HG03064 (cell line): ENCODE data around the gene EEF1AKMT4.
A peak's percentile ranks its signal among the peaks of the same experiment; 100 is the strongest.

Experiments used
- ATAC-seq: cut with Tn5 transposase; IDR thresholded peaks from one replicate; pipeline ENCODE4 v1.9.1; 2021; ENCODE audit warnings: low read depth; ENCODE audit not compliant: unreplicated experiment

The EEF1AKMT4 gene

DNA sequence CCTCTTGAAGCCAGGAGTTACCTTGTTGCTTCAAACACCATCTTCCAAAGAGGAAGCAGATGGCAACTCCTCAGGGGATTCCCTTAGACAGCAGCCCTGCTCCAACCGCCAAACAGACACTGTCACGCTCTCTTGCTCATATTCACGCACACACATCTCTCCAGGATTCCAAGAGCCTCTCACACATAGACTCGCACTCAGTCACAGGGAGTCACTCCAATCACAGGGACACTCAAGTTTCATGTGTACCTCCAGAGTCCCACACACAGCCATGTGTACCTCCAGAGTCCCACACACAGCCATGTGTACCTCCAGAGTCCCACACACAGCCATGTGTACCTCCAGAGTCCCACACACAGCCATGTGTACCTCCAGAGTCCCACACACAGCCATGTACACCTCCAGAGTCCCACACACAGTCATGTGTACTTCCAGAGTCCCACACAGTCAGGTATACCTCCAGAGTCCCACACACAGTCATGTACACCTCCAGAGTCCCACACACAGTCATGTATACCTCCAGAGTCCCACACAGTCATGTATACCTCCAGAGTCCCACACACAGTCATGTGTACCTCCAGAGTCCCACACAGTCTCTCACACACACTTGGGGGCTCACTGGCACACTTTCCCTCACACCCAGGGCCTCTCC lies 14.0 kb upstream of the EEF1AKMT4 start:
- ATAC-seq = no peak

GRCh38 chr3:184236033-184236410 lies 13.4 kb upstream of the EEF1AKMT4 start:
- ATAC-seq = no peak

GRCh38 chr3:184236636-184237035 lies 12.8 kb upstream of the EEF1AKMT4 start:
- no peak for ATAC-seq

DNA sequence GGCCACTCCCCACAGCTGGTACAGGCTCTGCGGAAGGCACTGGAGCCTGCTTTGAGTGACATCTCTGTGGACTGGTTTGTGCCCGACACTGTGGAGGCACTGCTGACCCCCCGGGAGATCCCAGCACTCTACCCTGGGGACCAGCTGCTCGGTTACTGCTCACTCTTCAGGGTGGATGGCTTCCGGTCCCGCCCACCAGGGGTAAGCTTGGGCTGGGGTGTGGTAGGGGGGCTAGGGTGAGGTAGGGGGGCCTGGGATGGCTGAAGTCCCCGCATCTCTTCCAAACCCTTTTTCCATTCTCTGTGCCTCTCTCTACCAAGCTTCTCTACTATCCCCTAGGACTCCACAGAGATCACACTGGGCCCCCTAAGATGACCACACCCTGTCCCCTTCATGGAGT lies 12.3 kb upstream of the EEF1AKMT4 start:
- no peak for ATAC-seq

GRCh38 chr3:184237807-184238206 lies 11.7 kb upstream of the EEF1AKMT4 start:
- no peak for ATAC-seq

DNA sequence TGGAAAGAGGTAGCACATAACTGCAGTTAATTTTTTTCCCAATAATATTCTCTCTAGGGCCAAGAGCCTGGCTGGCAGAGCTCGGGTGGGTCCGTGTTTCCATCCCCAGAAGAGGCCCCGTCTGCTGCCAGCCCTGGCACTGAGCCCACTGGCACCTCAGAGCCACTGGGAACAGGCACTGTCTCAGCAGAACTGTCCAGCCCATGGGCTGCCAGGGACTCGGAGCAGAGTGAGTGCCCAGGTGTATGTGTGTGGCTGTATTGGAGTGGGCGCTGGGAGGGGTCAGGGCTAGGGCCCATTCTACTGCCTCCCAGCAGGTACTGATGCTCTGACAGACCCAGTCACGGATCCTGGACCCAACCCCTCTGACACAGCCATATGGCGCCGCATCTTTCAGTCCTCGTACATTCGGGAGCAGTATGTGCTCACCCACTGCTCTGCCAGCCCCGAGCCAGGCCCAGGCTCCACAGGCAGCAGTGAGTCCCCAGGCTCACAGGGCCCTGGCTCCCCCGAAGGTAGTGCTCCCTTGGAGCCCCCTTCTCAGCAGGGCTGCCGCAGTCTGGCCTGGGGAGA lies 11.1 kb upstream of the EEF1AKMT4 start:
- ATAC-seq = no peak

DNA sequence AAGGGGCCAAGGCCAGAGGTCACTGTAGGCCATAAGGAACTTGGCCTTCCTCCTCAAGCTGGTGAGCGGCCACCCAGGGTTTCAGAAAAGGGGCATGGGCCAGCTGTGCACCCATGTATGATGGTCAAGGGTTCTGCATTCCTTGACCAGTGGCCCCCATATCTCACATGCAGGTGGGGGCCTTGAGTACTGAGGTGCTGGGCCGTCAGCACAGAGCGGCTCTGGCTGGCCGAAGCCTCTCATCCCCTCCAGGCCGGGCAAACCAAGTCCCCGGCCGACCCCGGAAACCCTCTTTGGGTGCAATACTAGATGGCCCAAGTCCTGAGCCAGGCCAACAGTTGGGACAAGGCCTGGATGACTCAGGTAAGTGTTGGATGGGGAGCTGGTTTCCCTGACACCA lies 10.3 kb upstream of the EEF1AKMT4 start:
- no peak for ATAC-seq

- ATAC-seq = no peak
Measured at GRCh38 chr3:184239708-184240107, 9.8 kb upstream of the EEF1AKMT4 start.

GRCh38 chr3:184240384-184241140 lies 8.9 kb upstream of the EEF1AKMT4 start:
- ATAC-seq = no peak

GRCh38 chr3:184241141-184241446 lies 8.4 kb upstream of the EEF1AKMT4 start:
- ATAC-seq = no peak

- no peak for ATAC-seq
Measured at GRCh38 chr3:184241447-184242296, 7.8 kb upstream of the EEF1AKMT4 start.

- no peak for ATAC-seq
Measured at GRCh38 chr3:184242297-184242685, 7.2 kb upstream of the EEF1AKMT4 start.

- peak; percentile 56 for ATAC-seq
Measured at GRCh38 chr3:184248454-184249411, 739 bp upstream of the EEF1AKMT4 start, which contains the start of gene ALG3. Gene ALG3 (minus strand): TSS chr3:184248962. CDS start chr3:184248940, 22 bp downstream.

DNA sequence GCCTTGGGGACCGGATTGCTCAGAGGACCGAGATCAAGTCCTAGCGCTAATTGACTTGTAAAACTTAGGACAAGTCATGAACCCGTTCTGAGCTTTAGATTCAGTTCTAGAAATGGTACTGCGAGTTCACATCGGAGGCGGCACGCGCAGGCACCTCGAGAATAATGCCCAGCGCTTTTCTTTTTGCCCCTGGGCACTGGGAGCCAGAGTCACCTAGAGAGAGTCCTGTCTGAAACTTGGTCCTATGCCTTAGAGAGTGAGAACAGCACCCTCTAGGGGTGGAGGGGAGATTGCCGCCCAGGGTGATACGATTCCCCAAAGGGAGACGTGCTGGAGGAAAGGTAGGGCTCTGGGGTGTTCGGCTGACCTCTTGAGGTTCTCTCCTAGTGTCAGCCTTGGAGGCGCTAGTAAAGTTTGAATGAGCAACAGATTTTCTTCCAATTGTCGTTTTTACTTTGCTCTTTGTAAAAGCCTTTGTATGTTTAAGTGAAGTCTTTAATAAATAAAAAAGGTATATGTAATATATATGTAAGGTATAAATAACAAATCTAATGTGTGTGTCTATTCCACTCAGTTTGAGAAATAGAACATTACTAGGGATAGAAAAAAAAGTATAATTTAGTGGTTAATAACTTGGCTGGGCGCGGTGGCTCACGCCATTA lies 826 bp downstream of the EEF1AKMT4 start:
- peak; percentile 59 for ATAC-seq

GRCh38 chr3:184255291-184256039 lies 6.0 kb downstream of the EEF1AKMT4 start:
- ATAC-seq = no peak

GRCh38 chr3:184257083-184257915 lies 7.8 kb downstream of the EEF1AKMT4 start:
- ATAC-seq = no peak

DNA sequence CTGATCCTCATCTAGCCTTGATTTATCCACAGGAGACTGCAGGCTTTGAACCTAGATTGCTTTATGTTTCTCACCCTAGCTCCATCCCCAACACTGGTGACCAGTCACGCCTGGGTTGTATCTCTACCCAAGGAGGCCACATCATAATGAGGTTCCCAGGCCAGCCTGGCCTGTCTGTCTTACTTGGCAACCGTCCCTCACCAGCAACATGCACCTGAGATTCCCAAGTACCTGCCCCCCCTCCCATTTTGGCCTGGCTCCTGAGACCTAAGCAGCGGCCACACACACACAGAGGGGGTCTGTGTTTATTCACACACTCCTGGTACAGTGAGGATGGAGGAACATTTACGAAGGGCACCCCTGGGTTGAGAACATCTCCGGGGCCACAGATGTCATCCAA lies 9.5 kb downstream of the EEF1AKMT4 start:
- ATAC-seq = no peak

GRCh38 chr3:184259396-184259877 lies 10.0 kb downstream of the EEF1AKMT4 start:
- no peak for ATAC-seq
